GM19438 (cell line): ENCODE data around the gene SORT1.

Experiments
- ATAC-seq: cut with Tn5 transposase; IDR thresholded peaks from one replicate; pipeline ENCODE4 v1.9.1; 2021; ENCODE audit warnings: low read depth; ENCODE audit not compliant: unreplicated experiment

SORT1 gene

DNA sequence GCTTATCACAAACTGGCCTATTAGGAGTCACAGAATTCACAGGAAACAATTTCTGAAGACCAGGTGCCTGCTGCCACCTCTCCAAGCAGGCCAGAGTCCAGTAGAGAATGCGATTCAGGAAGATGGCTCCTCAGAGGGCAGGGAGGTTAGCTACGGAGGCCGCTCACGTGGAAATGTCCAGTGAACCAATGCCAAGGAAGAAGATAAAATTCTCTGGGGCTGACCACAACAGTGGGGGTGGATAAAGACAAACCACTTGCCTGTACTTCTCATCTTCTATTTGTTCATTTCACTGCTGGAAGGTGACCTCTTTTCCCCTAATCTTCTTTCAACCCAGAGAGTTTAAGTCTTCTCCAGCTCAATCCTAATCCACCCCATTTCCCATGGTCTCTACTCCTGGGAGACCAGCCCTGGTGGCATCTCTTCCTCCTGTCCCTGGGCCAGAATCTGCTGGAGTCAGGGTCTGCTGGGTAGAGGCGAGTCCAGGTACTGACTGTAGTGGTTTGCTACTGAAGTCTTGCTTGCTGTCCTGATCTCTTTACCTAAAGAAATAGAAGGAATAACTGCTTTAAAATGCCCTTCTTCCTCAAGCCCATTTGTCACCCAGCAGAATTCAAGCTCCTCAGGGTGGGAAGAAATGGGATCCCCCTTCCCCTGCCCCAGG, 118.0 kb downstream of the SORT1 start:
- no peak for ATAC-seq

DNA sequence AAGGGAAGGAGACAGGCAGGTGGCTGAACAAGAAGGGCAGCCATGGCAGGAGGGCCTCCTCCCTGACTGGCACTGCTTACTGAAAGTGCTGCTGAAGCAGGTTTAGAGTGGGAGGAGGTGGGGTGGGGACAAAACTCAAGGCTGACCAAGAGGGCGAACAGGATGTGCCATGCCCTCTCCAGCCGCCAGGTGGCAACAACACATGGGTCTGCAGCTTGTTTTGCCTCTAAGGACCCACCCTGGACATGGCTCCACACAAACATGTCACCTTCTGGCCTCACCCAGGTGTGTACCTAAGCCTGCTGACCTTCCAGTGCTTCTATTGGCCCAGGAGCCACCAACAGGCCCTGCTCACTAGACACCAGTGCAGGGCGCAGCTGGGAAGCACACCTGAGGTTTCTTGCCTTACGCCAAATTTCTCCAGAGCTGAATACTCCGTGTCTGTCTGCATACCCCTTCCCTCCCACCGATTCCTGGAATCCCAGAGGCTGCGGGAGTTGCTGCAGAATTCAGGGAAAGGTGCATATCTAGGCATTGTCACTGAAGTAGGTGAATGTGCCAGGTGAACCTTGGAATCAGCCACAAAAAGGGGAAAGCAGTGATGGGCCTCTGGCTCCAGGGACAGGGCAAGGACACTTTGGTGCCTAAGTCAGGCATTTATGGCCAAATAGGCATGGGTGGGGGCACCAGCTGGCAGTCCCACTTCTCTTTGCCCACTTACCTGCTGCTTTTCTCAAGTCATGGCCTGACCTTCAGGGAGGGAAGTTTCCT, 120.1 kb downstream of the SORT1 start:
- no peak for ATAC-seq

DNA sequence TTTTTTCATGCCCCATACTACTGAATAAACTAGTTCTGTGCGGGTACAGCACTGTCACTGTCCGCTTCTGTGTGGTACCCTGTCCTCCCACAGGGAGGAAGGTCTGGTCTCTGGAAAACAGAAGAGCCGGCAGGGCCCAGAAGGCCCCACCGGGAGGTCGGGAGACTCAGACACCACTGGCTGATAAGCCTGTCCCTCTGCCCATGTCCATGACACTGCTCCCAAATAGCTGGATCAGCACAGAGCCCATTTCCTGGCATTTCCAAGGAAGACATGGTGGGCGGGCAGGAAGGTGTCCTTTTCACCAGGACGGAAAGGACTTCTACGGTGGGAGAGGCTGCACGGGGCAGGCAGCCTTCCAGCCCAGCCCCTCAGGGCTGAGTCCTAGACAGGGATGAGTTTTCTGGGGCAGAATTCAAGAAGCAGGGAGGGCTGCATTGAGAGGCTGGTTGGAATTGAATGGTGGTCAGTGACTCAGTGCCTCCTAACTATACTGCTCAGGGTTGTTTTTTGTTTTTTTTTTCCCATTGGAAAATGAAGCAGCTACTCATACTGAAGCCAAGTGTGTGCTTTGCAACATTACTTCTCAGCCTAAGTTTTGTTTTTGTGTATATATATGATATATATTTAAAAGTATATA, 121.9 kb downstream of the SORT1 start:
- no peak for ATAC-seq

DNA sequence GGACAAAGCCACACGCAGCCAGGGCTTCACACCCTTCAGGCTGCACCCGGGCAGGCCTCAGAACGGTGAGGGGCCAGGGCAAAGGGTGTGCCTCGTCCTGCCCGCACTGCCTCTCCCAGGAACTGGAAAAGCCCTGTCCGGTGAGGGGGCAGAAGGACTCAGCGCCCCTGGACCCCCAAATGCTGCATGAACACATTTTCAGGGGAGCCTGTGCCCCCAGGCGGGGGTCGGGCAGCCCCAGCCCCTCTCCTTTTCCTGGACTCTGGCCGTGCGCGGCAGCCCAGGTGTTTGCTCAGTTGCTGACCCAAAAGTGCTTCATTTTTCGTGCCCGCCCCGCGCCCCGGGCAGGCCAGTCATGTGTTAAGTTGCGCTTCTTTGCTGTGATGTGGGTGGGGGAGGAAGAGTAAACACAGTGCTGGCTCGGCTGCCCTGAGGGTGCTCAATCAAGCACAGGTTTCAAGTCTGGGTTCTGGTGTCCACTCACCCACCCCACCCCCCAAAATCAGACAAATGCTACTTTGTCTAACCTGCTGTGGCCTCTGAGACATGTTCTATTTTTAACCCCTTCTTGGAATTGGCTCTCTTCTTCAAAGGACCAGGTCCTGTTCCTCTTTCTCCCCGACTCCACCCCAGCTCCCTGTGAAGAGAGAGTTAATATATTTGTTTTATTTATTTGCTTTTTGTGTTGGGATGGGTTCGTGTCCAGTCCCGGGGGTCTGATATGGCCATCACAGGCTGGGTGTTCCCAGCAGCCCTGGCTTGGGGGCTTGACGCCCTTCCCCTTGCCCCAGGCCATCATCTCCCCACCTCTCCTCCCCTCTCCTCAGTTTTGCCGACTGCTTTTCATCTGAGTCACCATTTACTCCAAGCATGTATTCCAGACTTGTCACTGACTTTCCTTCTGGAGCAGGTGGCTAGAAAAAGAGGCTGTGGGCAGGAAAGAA, 122.9 kb downstream of the SORT1 start:
- no peak for ATAC-seq

DNA sequence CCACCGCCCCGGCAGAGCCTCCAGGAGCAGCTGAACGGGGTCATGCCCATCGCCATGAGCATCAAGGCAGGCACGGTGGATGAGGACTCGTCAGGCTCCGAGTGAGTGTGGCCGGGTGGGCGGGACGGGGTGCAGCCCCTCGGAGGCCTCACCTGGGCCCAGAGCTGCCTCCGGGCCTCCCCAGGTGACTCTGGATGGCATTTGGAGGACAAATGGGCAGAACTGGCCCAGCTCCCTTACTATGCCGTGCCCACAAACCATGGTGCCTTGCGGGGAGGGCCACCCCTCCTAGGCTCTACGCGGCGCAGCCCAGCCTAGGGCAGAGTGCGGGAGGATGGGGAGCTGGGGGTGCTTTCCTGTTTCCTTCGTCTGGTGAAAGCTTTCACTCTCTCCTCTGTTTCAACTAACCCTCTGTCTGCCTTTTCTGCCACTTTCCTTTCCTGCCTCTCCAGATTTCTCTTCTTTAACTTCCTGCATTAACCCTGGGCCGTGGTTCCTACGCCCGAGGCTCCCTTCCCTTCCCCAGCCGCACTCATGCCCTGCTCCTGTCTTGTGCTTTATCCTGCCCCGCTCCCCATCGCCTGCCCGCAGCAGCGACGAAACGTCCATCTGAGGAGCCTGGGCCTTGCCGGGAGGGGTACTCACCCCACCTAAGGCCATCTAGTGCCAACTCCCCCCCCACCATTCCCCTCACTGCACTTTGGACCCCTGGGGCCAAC, 124.0 kb downstream of the SORT1 start:
- ATAC-seq, result no peak

GRCh38 chr1:109272831-109273547, 124.7 kb downstream of the SORT1 start:
- no peak for ATAC-seq

DNA sequence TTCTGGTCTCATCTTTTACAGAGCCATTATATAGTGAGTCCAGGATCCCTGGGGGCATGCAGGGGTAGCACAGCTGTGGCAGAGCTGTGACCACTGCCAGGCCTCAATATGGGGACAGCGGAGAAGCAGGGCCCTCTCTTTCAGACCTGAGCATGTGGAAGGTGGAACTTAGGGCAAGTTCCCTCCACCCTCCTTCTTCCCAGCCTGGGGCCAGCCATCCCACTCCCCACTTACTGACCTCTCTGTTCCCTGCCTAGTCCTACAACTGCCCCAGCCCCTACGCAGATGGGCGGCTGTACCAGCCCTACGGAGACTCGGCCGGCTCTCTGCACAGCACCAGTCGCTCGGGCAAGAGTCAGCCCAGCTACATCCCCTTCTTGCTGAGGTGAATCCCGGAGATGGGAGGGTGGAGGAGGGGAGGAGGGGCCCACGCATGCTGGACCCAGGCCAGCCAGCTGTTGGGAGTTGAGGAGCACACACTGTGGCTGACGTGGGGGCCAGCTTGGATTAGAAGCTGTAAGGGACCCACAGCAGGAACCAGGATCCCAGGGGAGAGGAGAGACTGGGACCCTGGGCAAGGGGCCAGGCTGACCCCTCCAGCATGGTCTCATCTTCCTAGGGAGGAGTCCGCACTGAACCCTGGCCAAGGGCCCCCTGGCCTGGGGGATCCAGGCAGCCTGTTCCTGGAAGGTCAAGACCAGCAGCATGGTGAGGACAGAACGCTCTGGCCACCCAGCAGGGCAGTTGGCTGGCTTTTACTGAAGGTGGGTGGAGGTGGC, 125.5 kb downstream of the SORT1 start:
- no peak for ATAC-seq

DNA sequence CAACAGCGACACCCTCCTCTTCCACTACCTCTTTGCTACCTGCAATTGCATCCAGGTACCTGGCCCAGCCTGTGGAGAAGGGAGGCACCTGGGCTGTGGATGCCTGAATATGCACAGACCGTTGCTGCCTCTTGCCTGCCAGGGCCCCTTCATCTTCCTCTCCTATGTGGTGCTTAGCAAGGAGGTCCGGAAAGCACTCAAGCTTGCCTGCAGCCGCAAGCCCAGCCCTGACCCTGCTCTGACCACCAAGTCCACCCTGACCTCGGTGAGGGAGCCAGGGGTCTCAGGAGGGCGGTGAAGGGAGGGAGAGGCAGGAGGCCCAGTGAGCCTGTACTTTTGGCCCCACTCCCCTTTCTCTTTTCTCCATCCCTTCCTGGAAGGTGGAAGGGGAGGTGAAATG, 126.3 kb downstream of the SORT1 start:
- no peak for ATAC-seq

GRCh38 chr1:109270623-109271317, 126.9 kb downstream of the SORT1 start:
- no peak for ATAC-seq

GRCh38 chr1:109269981-109270622, 127.6 kb downstream of the SORT1 start:
- ATAC-seq, result no peak

DNA sequence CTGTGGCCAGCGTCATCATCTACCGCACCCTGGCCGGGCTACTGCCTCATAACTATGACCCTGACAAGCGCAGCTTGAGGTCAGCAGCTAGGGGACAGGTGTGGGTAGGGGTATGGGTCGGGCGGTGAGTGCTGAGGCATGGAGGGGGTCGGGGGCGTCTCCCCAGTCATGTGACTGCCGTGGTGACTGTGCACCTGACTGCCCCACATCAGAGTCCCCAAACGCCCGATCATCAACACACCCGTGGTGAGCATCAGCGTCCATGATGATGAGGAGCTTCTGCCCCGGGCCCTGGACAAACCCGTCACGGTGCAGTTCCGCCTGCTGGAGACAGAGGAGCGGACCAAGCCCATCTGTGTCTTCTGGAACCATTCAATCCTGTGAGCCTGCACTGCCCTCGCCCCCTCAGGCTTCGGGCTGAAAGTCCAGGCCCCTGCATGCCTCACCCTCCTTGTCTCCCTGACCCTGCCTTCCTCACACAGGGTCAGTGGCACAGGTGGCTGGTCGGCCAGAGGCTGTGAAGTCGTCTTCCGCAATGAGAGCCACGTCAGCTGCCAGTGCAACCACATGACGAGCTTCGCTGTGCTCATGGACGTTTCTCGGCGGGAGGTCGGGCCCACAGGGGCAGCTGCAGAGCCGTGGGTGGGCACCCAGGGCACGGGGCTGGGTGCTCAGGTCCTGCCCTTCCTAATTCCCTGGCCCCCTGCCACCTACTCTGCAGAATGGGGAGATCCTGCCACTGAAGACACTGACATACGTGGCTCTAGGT, 128.3 kb downstream of the SORT1 start:
- ATAC-seq, result no peak

DNA sequence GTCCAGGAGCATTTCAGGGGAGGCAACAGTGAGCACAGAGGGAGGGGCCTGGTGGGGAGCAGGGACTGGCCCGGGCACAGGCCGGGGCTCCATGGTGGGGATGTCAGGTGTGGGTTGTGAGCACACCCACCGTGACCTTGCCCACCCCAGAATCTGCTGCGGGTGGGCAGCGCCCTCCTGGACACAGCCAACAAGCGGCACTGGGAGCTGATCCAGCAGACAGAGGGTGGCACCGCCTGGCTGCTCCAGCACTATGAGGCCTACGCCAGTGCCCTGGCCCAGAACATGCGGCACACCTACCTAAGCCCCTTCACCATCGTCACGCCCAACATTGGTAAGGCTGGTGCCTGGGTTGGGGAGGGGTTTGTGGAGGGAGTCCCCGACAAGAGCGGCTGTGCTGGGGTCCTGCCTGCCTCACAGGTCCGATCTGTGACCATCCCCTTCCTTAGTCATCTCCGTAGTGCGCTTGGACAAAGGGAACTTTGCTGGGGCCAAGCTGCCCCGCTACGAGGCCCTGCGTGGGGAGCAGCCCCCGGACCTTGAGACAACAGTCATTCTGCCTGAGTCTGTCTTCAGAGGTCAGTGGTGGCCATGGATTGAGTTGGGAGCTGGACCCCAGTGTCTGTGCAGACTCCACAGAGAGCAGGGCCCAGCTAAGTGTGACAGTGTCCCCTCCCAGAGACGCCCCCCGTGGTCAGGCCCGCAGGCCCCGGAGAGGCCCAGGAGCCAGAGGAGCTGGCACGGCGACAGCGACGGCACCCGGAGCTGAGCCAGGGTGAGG, 129.1 kb downstream of the SORT1 start:
- no peak for ATAC-seq

DNA sequence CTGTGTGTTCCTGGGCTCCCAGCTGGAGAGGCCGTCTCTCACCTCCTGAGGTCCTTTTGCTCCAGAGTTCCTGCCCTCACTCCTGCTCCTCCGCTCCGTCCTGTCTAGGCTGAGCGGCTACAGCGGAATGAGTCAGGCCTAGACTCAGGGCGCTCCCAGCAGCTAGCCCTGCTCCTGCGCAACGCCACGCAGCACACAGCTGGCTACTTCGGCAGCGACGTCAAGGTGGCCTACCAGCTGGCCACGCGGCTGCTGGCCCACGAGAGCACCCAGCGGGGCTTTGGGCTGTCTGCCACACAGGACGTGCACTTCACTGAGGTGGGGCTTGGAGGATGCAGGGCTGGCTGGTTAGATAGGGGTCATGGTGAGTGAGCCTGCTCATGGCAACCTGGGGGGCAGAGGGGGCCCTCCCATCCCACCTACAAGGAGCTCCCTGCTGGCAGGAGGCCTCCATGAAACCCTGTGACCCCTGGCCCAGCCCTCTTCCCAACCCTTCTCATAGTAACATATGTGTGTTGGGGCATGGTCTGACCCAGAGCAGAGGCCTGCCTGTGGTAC, 129.9 kb downstream of the SORT1 start:
- ATAC-seq, result no peak

GRCh38 chr1:109266965-109267364, 130.8 kb downstream of the SORT1 start:
- ATAC-seq, result no peak

DNA sequence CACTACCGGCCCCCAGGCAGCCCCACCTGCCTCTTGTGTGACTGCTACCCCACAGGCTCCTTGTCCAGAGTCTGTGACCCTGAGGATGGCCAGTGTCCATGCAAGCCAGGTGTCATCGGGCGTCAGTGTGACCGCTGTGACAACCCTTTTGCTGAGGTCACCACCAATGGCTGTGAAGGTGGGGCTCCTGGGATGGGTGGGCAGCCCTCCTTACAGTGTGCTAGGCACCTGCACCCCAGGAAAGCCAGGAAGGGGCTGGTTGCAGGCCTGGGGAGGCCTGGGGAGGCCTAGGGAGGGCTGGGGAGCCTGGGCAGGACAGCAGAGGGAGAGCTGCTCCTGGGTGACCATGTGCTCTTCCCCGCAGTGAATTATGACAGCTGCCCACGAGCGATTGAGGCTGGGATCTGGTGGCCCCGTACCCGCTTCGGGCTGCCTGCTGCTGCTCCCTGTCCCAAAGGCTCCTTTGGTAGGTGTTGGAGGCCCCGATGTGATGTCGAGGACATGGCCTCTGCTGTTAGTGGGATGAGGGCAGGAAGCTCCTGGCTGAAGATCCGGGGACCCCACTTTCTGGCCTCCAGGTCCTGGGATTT, 131.9 kb downstream of the SORT1 start:
- ATAC-seq, result no peak
